Cardiac muscle cell (in vitro differentiated cells and primary cell): ENCODE measurements around the gene AK9. TPM values are rescaled to one million over a fixed set of nuclear protein-coding genes. Genes with fewer than 3 reads are reported as not detected.
"Not testable (repeated sequence)": the region's sequence is repeated elsewhere in the genome, so short reads cannot be mapped to it uniquely, and the experiment has no call there.

ENCODE experiments used
- DNase-seq, 2 donors: peaks; one replicate each; pipeline versions ENCODE4 v3.0.0 to v3.0.0-alpha.2; 2010 to 2017; ENCODE audit warnings: low read depth in 1 of 2, low spot score in 1 of 2
- H3K27ac ChIP-seq: fragments of 200-600 bp; sonication (generic); 2 replicates; pipeline ENCODE4 v1.5.1; 2016
- H3K27me3 ChIP-seq: fragments of 200-600 bp; sonication (generic); 2 replicates; pipeline ENCODE4 v1.6.0; 2016; ENCODE audit warnings: control low read depth
- H3K36me3 ChIP-seq: fragments of 200-600 bp; sonication (generic); 2 replicates; pipeline ENCODE4 v1.5.1; 2016; ENCODE audit warnings: control low read depth
- H3K4me1 ChIP-seq: fragments of 200-600 bp; sonication (generic); 2 replicates; pipeline ENCODE4 v1.8.1; 2017; ENCODE audit warnings: low read depth, mild to moderate bottlenecking, mixed run types
- H3K4me3 ChIP-seq: fragments of 200-600 bp; sonication (generic); 2 replicates; pipeline ENCODE4 v1.5.1; 2016; ENCODE audit warnings: mild to moderate bottlenecking
- H3K9me3 ChIP-seq: fragments of 200-600 bp; sonication (generic); 2 replicates; pipeline ENCODE4 v1.5.1; 2017; ENCODE audit warnings: low read depth, mild to moderate bottlenecking, control low read depth
- polyA plus RNA-seq: library from polyadenylated mRNA; unstranded; fragments of >200 nt; fragmentation: Nextera tagmentation; extraction: Ambion mirVana; gene quantifications from 2 replicates; pipeline ENCODE4 v1.2.1, GENCODE V29; 2016
- total RNA-seq: library from RNA; depleted of rRNA; stranded (reverse); fragments of >200 nt; gene quantifications from 2 replicates; pipeline ENCODE4 v1.2.3, GENCODE V29; 2016
- TF ChIP-seq, protein P1 (sequence below): IDR thresholded peaks from 2 replicates; pipeline ENCODE4 v1.5.1; 2012; ENCODE audit warnings: low read depth, mild to moderate bottlenecking, low read length

The AK9 gene
- total and polyA plus RNA-seq, 2 experiments from 2014 or later = 8.3 to 18.6 TPM

- Histone ChIP-seq H3K4me3 (no peak overlapping the region), H3K9me3 (no peaks in the 10 kb centered on the region), H3K4me1 (peaks cover 16% of the 10 kb centered on the region), H3K27me3 (no peaks in the 10 kb centered on the region), H3K36me3 (no peaks in the 10 kb centered on the region), H3K27ac (peak overlapping the region; percentile 15)
- DNase-seq = peak in 1 of 2 donors; percentile 19
- TF ChIP-seq, protein P1, sequence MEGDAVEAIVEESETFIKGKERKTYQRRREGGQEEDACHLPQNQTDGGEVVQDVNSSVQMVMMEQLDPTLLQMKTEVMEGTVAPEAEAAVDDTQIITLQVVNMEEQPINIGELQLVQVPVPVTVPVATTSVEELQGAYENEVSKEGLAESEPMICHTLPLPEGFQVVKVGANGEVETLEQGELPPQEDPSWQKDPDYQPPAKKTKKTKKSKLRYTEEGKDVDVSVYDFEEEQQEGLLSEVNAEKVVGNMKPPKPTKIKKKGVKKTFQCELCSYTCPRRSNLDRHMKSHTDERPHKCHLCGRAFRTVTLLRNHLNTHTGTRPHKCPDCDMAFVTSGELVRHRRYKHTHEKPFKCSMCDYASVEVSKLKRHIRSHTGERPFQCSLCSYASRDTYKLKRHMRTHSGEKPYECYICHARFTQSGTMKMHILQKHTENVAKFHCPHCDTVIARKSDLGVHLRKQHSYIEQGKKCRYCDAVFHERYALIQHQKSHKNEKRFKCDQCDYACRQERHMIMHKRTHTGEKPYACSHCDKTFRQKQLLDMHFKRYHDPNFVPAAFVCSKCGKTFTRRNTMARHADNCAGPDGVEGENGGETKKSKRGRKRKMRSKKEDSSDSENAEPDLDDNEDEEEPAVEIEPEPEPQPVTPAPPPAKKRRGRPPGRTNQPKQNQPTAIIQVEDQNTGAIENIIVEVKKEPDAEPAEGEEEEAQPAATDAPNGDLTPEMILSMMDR = no peak
Measured at GRCh38 chr6:109736273-109737025, 45.4 kb upstream of the AK9 start.

DNA sequence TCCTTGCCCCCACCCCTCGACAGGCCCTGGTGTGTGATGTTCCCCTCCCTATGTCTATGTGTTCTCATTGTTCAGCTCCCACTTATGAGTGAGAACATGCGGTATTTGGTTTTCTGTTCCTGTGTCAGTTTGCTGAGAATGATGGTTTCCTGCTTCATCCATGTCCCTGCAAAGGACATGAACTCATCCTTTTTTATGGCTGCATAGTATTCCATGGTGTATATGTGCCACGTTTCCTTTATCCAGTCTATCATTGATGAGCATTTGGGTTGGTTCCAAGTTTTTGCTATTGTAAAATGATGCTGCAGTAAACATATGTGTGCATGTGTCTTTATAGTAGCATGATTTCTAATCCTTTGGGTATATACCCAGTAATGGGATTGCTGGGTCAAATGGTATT, 34.2 kb upstream of the AK9 start:
- not testable (repeated sequence) for H3K4me3 ChIP-seq

DNA sequence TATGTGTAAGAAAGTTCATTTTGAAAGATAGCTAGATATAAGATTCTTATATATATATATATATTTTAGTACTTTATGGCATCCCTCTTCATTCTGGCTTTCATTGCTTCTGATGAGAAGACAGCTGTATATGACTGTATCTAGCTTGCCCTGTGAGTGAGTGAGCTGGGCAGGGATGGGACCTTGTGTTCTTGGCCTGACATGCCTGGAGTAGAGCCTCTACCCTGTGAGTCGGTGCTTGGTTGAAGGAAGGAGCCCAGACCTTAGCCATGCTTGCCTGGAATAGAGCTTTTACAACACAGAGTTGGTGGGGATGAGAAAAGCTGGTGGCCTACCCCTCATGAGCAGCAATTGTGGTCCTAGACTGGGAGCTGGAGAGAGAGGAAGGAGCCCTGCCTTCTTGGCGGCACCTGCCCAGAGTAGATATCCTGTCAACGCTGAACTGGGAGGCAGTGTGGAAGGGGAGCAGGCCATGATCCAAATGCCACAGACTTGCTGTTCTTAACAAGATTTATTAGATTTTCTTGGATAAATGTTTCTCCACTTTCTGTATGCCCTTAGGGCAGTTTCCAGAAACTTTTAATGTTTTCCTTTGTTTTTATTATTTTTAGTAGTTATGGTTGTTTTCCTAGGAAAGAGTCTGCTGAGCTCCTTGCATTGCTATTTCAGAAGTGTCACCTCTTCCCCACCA, 31.7 kb upstream of the AK9 start:
- no peak overlapping the region for H3K4me3 ChIP-seq
- H3K9me3 ChIP-seq = no peaks in the 10 kb centered on the region
- H3K4me1 ChIP-seq = no peaks in the 10 kb centered on the region
- DNase-seq = no peak
- H3K27me3 ChIP-seq = no peaks in the 10 kb centered on the region
- TF ChIP-seq, protein P1 = no peak
- no peaks in the 10 kb centered on the region for H3K36me3 ChIP-seq
- H3K27ac ChIP-seq = no peak overlapping the region

More for the DNA sequence above, 34.2 kb upstream of the AK9 start:
- not testable (repeated sequence) for H3K27me3 ChIP-seq, H3K9me3 ChIP-seq, H3K27ac ChIP-seq, H3K4me1 ChIP-seq, DNase-seq, H3K36me3 ChIP-seq

GRCh38 chr6:109722011-109722410, 31.0 kb upstream of the AK9 start:
- Histone ChIP-seq H3K27me3 (no peaks in the 10 kb centered on the region), H3K27ac (no peak overlapping the region), H3K36me3 (no peaks in the 10 kb centered on the region)

GRCh38 chr6:109720311-109720710, 29.3 kb upstream of the AK9 start:
- DNase-seq = no peak
- Histone ChIP-seq H3K4me1 (no peaks in the 10 kb centered on the region), H3K36me3 (no peaks in the 10 kb centered on the region), H3K27ac (no peak overlapping the region), H3K9me3 (no peaks in the 10 kb centered on the region), H3K4me3 (no peak overlapping the region), H3K27me3 (no peaks in the 10 kb centered on the region)
- TF ChIP-seq, protein P1 = no peak

More at GRCh38 chr6:109722011-109722410, 31.0 kb upstream of the AK9 start:
- no peaks in the 10 kb centered on the region for H3K4me1 ChIP-seq
- TF ChIP-seq, protein P1 = no peak
- no peaks in the 10 kb centered on the region for H3K9me3 ChIP-seq
- H3K4me3 ChIP-seq = no peak overlapping the region
- DNase-seq = no peak

DNA sequence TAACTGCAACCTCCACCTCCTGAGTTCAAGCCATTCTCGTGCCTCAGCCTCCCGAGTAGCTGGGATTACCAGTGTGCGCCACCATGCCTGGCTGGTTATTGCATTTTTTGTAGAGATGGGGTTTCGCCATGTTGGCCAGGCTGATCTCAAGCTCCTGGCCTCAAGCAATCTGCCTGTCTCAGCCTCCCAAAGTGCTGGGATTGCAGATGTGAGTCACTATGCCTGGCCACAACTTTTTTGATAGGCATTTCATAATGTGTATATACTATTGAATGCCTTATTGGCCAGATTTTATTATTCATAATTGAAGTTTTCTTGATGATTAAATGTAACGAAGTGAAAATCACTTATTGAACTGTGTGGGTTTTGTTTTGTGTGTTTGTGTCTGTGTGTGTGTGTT, 28.0 kb upstream of the AK9 start:
- H3K27me3 ChIP-seq = no peaks in the 10 kb centered on the region
- no peaks in the 10 kb centered on the region for H3K36me3 ChIP-seq
- no peaks in the 10 kb centered on the region for H3K9me3 ChIP-seq
- TF ChIP-seq, protein P1 = no peak
- no peak overlapping the region for H3K27ac ChIP-seq
- peak in 1 of 2 donors; percentile 17 for DNase-seq
- H3K4me3 ChIP-seq = no peak overlapping the region
- no peaks in the 10 kb centered on the region for H3K4me1 ChIP-seq
